Hippocampal formation (tissue), 2 donors: ENCODE results near the gene TRMT2A.

ENCODE experiments used
- DNase-seq, 2 donors: peaks; one replicate each; lab custom pipeline; 2025; lab: John Stamatoyannopoulos, UW

TRMT2A gene

DNA sequence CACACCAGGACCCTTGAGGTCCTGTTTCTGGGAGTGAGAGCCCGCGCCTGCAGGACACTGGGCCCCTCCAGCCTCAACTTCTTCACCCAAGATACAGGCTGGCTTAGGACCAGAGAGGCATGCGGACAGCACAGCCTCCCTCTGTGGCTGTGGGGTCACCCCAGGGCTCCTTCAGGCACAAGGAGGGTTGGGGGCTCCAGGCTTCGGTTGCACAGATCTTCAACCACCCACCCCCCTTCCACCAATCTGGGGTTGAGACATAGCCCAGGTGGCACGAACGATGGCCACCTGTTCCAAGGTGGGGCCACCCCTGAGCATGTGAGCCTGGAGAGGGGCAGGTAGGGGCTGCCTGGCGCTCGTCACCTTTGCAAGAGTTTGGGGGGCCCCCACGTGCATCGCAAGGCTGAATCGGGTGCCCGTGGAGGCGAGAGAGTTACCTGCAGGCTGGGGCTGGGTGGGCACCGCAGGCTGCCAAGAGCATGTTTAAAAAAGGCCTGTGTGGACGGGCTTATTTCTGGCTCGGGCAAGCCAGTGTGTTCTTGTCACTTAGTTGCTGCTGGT lies 15.7 kb upstream of the TRMT2A start:
- DNase-seq, result no peak

DNA sequence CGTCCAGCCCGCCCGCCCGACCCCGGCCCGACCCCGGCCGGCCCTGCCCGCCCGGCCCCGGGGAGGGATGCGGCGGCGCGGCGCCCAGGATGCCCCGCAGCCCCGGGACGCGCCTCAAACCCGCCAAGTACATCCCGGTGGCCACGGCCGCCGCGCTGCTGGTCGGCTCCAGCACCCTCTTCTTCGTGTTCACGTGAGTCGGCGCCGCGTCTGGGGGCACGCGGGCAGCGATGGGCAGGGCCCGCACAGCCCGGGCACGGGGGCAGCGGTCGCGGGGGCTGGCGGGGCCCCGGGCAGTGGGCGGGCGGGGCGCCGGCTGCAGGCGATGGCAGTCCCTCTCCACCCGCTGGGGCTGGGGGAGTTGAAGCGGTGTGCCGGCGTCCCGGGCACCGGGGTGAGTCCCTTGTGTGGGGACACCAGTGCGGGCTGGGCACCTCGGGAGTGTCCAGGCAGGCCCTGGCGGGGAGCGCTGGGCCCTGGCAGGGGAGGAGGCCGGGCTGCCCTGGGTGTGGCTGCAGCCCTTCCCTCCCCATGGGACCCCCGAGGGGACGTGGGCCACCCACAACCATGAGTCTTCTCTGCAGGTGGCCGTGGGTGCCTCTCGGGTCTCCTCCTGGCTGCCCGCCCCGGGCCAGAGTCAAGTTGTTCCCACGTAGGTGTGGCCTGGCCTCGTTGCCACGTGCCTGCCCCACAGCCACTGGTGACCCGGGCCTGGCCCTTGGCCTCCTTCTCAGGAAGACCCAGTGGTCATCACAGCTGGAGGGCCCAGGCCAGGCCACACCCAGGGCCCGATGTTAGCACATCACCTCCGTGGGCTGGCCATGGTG lies 15.0 kb upstream of the TRMT2A start:
- no peak for DNase-seq

DNA sequence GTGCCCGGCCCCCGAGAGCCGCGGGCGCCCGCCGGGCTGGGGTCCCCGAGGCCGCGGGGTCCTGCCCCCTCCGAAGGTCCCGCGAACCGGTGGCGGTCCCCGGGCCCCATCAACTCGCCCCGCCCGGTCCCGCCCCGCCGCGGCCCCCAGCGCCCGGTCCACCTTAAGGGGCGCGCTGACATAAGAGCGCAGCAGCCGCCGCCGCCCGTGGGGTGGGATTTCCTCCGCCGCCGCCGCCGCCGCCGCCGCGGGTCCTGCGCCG lies 14.5 kb upstream of the TRMT2A start, which contains the start of gene ZDHHC8:
TSS of gene ZDHHC8 (plus strand) at position 208 of the 262 bp plus-strand sequence. CDS start 144 bp downstream, outside the sequence.
- DNase-seq, result peak in 1 of 2 donors; percentile 51

DNA sequence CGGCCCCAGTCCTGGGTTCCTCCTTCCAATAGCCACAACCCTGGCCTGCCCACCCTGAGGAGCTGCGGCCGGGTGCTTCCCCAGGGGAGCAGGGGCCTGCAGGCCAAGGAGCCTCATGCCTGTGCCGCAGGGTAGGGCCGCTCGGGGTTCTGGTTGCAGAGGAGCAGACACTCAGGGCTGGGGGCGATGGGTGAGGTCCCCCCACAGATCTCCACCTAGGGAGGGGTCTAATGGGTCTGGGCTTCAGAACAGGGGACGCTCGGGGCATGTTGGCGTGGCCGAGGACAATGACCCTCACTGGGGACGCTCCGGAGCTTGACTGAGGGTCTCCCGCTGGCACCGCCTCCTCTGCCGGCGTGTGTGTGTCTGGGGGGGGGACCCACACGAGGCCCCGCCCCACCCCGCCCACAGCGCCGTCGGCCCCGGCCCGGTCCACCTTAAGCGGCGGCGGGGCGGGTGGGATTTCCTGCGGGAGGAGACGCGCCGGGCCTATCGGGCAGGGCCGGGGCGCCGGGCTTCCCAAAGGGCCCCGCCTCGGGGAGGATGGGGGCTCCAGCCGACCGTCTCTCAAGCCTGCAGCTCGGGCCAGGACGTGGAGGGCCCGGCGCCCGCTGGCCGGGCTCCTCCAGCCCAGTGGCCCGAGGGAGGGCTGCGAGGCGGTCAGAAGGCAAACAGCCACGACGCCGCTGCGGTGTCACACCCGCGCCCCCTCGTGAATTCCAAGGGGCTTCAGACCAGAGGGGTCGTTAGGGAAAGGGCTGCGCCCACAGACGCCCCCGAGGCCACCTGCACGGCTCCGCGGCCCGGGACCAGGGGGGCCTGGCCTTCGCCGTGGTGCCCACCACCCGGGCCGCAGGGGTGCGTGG lies 13.9 kb upstream of the TRMT2A start:
- peak; percentile 63 to 77 for DNase-seq

DNA sequence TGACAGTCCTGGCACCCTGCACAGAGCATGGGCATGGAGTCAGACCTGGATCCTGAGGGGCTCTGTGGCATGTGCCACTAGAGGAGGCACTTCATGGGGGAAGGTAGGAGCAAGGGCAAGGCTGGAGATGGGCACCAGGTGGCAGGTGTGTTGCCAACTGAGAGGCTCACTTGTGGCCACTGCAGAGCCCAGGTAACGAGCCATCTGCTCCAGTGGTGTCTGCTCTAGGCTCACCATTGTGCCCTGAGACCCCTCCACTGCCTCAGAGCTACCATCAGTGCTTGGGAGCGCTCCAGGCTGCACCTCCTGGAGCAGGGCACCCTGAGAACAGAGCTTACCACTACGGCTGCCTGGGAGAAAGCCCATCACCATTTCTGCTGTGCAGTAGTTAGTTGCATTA lies 13.3 kb upstream of the TRMT2A start:
- DNase-seq, result no peak

DNA sequence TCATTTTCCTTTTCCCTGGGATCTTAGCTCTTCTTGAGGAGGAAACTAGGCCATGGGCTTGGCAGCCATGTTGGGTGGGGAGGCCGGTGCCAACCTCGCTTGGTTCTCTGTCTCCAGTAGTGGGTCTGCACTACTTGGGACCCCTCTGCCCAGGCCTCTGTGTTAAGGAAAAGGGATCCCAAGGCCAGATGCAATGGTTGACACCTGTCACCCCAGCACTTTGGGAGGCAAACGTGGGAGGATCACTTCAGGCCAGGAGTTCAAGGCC lies 12.7 kb upstream of the TRMT2A start:
- DNase-seq, result no peak

DNA sequence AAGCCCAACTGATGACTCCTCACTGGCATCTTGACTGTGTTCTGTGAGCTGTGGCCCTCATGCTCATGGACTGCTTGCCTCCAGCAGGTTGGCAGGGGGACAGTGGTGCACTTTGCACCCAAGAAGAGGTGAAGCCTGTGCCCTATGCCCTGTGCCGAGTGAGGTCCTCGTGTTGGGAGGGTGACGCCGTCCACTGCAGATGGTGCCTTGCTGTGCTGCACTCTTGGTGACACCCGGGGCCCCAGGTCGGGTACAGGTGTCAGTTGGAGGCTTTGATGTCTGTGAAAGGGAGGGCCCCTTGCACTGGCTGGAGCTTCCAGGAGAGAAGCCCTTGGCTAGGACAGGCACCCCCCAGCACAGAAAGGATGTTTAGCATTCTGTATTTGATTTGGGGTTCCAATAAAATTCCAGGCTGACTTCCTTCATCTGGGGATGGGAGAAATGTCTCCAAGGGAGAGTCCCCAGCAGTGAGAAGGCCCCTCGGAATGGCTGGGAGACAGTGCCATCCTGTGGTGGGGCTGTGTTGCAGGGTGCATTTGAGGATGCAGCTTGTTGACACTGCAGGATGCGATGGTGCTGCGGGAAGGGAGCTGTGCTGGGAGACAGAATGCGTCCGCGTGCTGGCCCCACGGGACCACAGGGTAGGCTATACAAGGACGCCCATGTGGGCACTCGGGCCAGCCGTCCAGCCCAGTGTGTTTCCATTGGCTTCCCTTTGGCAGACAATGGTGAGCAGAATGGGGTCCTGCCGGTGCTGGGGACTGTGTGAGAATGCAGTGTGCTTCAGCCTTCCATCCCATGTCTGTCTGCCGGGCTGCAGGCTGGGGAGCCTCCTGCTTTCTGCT lies 12.1 kb upstream of the TRMT2A start:
- DNase-seq, result no peak

DNA sequence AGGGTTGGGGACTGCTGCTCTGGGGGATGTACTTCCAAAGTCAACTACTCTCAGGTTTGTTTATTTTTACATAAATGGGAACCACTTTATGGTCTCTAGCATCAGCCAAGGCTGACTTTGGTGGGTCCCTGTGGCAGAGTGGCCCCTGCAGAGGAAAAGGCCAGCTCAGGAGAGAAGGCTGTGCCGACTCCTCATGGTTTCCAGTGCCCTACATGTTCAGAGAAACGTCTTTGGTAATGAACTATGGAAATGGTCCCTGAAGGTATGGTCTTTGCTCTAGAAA lies 11.5 kb upstream of the TRMT2A start:
- no peak for DNase-seq

DNA sequence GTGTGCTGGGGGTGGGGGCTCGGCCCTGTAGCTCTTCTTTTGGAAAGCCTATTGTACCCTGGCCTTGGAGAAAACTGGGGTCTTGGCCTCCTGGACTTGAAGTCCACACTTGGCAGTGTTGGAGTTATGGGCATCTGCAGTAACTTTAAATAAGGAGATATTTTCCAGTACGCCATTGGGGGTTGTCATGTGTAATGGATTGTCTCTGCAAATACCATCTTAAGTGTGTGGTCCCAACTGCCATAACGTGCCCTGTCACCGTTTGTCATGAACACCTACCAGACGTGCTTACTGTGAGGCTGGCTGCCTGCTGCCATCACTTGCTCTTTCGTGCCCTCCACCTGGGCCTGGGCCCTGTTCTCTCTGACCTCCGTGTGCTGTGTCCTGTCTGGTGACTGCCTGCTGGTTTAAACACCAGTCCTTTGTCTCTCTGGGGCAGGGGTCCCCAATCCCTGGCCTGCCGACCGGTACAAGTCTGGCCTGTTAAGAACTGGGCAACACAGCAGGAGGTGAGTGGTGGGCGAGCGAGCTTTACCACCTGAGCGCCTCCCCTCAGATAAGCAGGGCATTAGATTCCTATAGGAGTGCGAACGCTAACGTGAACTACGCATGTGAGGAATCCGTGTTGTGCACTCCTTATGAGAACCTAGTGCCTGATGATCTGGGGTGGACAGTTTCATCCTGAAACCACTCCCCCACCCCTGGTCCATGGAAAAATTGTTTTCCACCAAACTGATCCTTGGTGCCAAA lies 11.0 kb upstream of the TRMT2A start:
- DNase-seq, result no peak

DNA sequence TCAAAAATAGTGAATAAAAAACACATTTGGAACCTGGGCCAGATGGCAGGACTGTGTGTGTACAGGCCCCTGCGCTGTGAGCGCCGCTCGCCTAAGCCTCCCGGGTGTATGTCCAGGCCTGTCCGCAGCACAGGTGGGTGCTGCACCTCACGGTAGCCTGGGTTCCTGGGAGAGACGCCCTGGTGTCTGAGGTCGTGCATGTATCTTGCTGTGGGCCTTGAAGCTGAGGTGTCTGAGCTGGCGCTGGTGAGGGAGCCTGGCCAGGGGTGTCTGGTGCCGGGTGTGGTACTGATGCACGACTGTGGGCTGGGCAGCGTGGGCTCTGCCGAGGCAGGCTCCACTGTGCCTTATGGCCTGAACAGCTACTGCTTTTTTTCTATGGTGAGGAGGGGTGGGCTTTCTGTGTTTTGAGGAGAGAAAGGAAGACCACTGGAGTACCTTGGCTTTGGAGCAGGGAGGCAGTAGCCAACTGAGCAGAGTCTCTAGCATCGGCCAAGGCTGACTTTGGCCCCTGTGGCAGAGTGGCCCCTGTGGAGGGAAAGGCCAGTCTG lies 10.4 kb upstream of the TRMT2A start:
- DNase-seq, result no peak

DNA sequence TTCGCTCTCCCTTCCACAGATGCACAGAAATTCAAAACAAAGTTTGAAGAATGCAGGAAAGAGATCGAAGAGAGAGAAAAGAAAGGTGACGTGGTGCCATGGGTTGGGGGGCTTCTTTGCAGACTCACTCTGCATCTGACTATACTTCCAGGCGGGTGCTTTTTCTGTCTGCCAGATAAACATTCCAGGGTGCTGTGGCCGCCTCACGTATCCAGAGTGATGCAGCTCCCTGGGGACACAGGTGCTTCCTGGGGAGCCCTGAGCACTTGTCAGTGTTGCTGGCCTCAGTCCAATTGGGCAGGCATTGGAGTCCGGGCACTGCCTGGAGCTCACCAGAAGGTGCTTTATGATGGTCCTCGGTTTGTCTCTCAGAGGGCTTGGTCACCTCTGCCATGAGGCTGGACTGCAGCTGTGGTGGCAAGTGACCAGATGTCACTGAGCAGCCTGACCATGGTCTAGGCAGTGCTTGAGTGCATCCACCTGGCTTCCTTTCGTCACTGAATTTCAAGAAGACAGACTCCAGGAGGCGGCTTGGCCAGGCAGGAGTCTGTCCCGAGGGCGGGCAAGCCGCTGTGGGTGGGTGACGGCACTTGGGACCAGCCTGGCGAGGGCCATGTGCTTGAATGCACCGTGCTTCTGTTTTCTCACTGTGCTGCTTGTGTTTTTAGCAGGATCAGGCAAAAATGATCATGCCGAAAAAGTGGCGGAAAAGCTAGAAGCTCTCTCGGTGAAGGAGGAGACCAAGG lies 9.4 kb upstream of the TRMT2A start:
- DNase-seq, result no peak

DNA sequence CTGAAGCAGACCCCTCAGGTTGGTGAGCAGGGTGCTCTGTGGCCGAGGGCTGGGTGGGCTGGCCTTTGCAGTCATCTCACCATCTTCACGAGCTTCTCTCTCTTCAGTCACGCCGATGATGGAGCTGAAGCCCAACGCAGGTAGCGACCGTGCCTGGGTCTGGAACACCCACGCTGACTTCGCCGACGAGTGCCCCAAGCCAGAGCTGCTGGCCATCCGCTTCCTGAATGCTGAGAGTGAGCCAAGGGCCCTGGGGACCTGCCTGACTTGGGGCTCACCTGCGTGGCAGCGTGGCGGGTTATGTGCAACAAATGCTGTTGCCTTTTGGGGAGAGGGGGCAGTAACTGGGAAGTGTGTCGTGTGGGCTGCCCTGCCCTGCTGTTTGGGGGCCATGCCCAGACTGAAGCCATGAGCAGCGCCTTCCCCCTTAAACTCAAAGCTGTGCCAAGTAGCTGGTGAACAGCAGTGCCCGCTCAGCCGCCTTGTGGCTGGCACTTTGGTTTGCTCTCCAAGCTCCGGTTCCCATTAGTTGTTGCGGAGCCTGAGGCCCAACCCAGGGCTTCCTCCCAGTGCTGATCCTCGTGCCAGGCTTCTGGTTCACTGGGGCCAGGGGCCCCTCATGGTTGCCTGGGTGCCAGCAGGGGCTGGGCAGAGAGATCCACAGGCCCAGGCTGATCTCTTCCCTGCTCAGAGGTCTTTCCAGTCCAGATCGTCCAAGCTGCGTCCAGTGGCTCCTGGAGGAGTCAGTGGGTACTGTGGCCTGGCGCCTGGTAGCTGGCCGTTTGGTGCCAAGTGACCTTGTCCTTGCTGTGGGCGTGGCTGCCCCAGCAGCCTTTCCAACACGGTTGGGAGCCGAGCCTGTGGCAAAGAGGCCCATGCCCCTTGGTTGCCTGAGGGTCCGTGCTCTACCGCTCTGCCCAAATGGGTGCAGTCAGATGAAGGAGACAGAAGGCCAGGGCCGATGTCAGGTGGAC lies 8.5 kb upstream of the TRMT2A start:
- no peak for DNase-seq

DNA sequence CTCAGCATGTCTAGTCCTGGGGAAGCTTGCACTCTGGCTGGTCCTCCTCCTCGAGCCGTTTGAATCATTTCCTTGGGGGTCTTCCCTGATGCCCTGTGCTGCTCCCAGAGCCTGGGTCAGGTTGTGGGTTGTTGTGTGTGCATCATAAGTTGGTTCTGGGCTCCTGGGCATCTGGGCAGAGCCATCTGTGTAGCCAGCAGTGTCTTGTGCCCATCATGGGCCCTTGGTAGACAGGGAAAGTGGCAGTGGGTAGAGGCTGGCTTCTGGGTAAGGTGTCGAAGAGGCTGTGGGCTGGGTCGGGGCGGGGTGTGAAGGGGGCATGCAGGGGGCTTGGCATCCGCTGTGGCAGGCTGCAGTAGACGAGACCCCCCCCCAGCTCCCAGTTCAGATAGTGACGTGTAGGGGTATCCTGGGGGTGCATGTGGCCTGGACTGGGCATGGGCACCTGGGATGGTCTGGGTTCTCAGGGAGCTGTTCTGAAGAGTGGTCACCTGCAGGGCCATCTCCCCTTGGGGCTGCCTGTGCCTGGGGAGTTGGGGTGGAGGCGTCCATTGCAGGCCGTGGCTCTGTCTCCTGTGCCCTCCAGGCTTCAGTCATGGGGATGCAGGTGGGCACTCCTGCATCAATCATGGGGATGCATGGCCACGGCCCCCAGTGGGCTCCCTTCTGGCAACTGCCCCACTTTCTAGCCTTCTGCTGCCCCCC lies 7.2 kb upstream of the TRMT2A start:
- no peak for DNase-seq

DNA sequence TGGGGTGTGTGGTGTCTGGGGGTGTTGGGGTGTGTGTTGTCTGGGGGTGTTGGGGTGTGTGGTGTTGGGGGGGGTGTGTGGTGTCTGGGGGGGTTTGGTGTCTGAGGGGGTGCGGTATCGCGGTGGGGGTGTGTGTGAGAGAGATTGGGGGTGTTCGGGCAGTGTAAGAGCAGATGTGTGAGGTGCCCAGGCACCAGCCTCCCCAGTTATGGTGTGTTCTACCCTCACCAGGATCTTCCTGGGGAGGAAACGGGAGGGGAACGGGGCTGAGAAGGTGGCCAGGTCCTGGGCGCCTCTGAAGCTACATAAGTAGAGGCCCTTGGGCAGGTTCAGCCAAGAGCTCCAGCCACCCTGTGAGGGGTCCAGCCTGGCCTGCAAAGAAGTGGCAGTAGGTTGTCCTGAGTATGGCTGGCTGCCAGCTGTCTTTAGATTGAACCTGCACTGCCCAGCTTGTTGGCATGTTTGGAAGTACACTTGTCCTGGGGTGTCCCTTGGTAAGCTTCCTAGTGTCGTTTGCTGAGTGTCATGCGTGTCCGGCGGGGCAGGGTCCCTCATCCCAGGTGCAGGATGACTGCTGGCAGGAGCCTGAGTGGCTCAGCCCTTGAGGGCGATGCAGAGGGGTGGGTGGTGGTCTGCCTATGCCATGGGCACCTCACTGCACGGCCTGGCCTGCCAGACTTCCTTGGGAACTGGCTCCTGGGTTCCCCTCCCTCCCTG lies 6.5 kb upstream of the TRMT2A start:
- DNase-seq, result no peak

DNA sequence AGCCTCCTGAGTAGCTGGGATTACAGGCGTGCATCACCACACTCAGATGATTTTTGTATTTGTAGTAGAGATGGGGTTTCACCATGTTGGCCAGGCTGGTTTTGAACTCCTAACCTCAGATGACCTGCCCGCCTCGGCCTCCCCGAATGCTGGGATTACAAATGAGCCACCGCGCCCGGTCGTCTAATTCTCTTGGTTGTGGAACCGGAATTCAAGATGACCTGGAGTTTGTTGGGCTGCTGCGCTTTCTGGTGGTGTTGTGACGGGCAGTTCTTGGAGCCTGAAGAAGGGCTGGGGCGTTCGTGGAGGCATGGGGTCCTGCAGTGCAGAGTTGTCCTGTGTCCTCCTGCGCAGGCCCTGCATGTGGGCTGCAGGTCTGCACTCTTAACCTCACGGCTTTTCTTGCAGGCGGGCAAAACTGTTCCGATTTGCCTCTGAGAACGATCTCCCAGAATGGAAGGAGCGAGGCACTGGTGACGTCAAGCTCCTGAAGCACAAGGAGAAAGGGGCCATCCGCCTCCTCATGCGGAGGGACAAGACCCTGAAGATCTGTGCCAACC lies 4.9 kb upstream of the TRMT2A start:
- no peak for DNase-seq

DNA sequence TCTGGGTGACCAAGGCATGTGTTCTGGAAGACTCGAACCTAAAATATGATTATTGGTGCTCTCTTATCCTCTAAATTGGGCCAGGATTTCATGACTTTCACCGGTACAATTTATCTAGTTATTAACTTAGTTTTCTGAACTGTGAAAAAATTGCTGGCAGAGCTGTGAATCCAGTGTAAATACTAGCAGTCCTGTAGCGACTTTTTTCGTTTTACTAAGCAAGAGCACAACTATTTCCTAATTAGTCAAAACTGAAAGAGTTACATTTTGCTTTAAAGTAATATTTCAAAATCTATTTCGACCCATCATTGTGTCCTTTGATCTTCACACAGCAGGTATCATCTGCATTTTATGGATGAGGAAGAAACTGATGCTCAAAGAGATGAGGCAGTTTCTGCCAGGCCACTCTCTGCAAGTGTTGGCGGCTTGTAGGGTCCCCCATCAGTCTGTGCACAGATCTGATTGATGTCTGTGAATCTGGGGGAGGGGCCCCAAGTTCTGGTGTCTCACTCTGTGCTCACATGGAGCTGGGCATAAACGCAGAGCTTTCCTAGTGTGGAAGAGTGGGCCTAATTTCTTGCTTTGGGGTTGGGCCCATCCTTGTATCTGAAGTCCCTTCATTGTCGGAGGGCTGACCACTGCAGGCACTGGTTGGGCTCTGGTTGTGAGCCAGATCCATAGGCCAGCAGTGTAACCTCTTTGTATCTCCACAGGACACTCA lies 1.4 kb upstream of the TRMT2A start:
- DNase-seq, result no peak

DNA sequence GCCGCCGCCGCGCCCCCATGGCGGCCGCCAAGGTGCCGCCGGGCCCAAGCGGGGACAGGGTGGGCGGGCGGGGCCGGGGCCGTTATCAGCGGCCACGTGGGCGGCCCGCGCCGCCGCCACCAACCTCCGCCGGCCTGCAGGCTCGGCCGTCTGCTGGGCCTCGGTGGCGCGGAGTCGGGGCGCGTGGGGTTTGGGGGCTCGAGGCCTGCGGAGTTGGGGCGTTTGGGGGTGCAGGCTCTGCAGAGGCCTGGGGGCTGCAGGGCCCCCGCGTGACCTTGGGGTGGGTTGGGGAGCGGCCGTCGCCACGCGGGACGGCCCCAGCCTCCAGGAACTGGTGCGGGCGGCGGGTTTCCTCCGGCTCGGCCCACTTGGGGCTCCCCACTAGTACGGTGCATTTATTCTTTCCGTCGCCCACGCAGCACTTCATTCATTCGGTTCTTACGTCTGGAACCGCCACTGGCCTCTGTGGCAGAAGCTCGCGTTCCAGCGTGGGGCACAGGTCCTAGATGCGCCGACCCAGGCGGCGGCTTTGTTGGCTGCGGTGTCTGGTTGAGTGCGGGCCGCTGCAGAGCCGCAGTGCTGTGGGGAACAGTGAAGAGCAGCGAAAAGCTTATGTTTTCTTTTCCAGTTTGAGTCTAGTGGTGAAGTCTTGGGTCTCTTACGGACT lies 740 bp upstream of the TRMT2A start:
- no peak for DNase-seq
